Sigmoid colon (tissue), 4 donors: ENCODE data around the gene ZNF354B.

Source experiments
- EP300 ChIP-seq, 4 donors: sonication (generic); formaldehyde crosslinking; IDR thresholded peaks; one replicate each; pipeline ENCODE4 v1.6.1; 2017; ENCODE audit warnings: antibody characterized with exemption in 4 of 4
- POLR2A ChIP-seq, 2 donors: fragments of 450-650 bp; IDR thresholded peaks; one replicate each; pipeline ENCODE4 v1.6.1; 2016; ENCODE audit warnings: antibody characterized with exemption in 2 of 2, mild to moderate bottlenecking in 2 of 2, moderate library complexity in 2 of 2
- POLR2AphosphoS5 ChIP-seq, 4 donors: sonication (generic); formaldehyde crosslinking; IDR thresholded peaks; one replicate each; pipeline ENCODE4 v1.6.1; 2017; ENCODE audit warnings: antibody characterized with exemption in 4 of 4
- TF ChIP-seq, protein P1 (sequence below), 4 experiments: fragments of 450-650 bp in 3 of 4; fragments of 200-600 bp in 1 of 4; IDR thresholded peaks; one replicate each; pipeline ENCODE4 v1.5.1; 2016 to 2019; ENCODE audit warnings: antibody characterized with exemption in 4 of 4, mild to moderate bottlenecking in 3 of 4, moderate library complexity in 2 of 4

GRCh38 chr5:178851951-178852350 lies 7.8 kb upstream of the ZNF354B start:
- TF ChIP-seq, protein P1, sequence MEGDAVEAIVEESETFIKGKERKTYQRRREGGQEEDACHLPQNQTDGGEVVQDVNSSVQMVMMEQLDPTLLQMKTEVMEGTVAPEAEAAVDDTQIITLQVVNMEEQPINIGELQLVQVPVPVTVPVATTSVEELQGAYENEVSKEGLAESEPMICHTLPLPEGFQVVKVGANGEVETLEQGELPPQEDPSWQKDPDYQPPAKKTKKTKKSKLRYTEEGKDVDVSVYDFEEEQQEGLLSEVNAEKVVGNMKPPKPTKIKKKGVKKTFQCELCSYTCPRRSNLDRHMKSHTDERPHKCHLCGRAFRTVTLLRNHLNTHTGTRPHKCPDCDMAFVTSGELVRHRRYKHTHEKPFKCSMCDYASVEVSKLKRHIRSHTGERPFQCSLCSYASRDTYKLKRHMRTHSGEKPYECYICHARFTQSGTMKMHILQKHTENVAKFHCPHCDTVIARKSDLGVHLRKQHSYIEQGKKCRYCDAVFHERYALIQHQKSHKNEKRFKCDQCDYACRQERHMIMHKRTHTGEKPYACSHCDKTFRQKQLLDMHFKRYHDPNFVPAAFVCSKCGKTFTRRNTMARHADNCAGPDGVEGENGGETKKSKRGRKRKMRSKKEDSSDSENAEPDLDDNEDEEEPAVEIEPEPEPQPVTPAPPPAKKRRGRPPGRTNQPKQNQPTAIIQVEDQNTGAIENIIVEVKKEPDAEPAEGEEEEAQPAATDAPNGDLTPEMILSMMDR (IDR thresholded peaks at IDR 0.05): no peak
- TF ChIP-seq EP300 (IDR thresholded peaks at IDR 0.05) (no peak), POLR2AphosphoS5 (IDR thresholded peaks at IDR 0.05) (no peak), POLR2A (IDR thresholded peaks at IDR 0.05) (no peak)
